OCI-LY7 (cell line): ENCODE results near the gene UAP1L1. TPM values are rescaled to one million over a fixed set of nuclear protein-coding genes. Genes with fewer than 3 reads are reported as not detected.
A peak's percentile ranks its signal among the peaks of the same experiment; 100 is the strongest.

ENCODE experiments used
- BruUV-seq: library from RNA; stranded (reverse); fragments of 400-500 nt; replicated peaks from 2 replicates; lab custom pipeline; 2021; lab: Mats Ljungman, UMichigan
- CTCF ChIA-PET: fragments of 300-600 bp; sonication (Branson Sonifier 250); formaldehyde crosslinking; loops from one replicate; lab custom pipeline; 2022; ENCODE audit warnings: antibody characterized with exemption; ENCODE audit not compliant: unreplicated experiment; lab: Charles Lee
- POLR2A ChIA-PET: fragments of 300-600 bp; sonication (Branson Sonifier 250); formaldehyde crosslinking; loops from one replicate; lab custom pipeline; 2022; ENCODE audit warnings: antibody characterized with exemption; lab: Charles Lee
- DNase-seq: peaks from one replicate; pipeline ENCODE4 v3.0.0-alpha.2; 2015; ENCODE audit warnings: low spot score
- H2AFZ ChIP-seq: fragments of 200-600 bp; sonication (generic), shearing (Covaris generic); 2 replicates; pipeline ENCODE4 v1.6.1; 2014; ENCODE audit warnings: mild to moderate bottlenecking, antibody characterized with exemption, low read length, moderate library complexity
- H3K27ac ChIP-seq: fragments of 200-600 bp; sonication (generic); 2 replicates; pipeline ENCODE4 v1.5.1; 2014; ENCODE audit warnings: mixed run types, low read depth, mild to moderate bottlenecking, moderate library complexity, low read length, inconsistent platforms; ENCODE audit not compliant: poor library complexity, severe bottlenecking
- H3K36me3 ChIP-seq: fragments of 200-600 bp; sonication (generic); 2 replicates; pipeline ENCODE4 v1.6.1; 2014; ENCODE audit warnings: mild to moderate bottlenecking, antibody characterized with exemption, low read length, moderate library complexity, mixed read lengths; ENCODE audit not compliant: insufficient read depth
- H3K4me1 ChIP-seq: fragments of 200-600 bp; sonication (generic); 2 replicates; pipeline ENCODE4 v1.5.1; 2014; ENCODE audit warnings: mild to moderate bottlenecking, low read length; ENCODE audit not compliant: insufficient read depth, poor library complexity, severe bottlenecking
- H3K4me2 ChIP-seq: fragments of 200-600 bp; sonication (generic); 2 replicates; pipeline ENCODE4 v1.6.1; 2014; ENCODE audit warnings: mild to moderate bottlenecking, low read length
- H3K4me3 ChIP-seq: fragments of 200-600 bp; sonication (generic); 2 replicates; pipeline ENCODE4 v1.5.1; 2014; ENCODE audit warnings: mild to moderate bottlenecking, low read depth, low read length; ENCODE audit not compliant: poor library complexity, severe bottlenecking
- H3K79me2 ChIP-seq: fragments of 200-600 bp; sonication (generic); 2 replicates; pipeline ENCODE4 v1.6.1; 2016; ENCODE audit warnings: low read depth, mild to moderate bottlenecking, low read length, moderate library complexity, mixed read lengths; ENCODE audit not compliant: insufficient read depth
- H3K9me2 ChIP-seq: fragments of 200-600 bp; sonication (generic); 2 replicates; pipeline ENCODE4 v1.6.1; 2016; ENCODE audit warnings: mild to moderate bottlenecking, low read length, mixed read lengths; ENCODE audit not compliant: insufficient read depth
- H3K9me3 ChIP-seq: fragments of 200-600 bp; sonication (generic); 2 replicates; pipeline ENCODE4 v1.6.1; 2014; ENCODE audit warnings: mild to moderate bottlenecking, mixed run types, low read length, mixed read lengths
- H4K20me1 ChIP-seq: fragments of 200-600 bp; sonication (generic); 2 replicates; pipeline ENCODE4 v1.6.1; 2014; ENCODE audit warnings: mild to moderate bottlenecking, antibody characterized with exemption, low read length, moderate library complexity, mixed read lengths; ENCODE audit not compliant: insufficient read depth
- EZH2phosphoT487 ChIP-seq: fragments of 200-600 bp; sonication (generic); IDR thresholded peaks from 2 replicates; pipeline ENCODE4 v1.6.1; 2018; ENCODE audit warnings: low read depth, borderline replicate concordance, mild to moderate bottlenecking, mixed run types, antibody characterized with exemption, low read length, moderate library complexity, mixed read lengths
- intact Hi-C: fragments of 100-400 bp; cut with micrococcal nuclease; formaldehyde crosslinking; loops from one replicate; pipeline ENCODE4 v1.10.0; 2022; ENCODE audit not compliant: unreplicated experiment
- total RNA-seq, 2 experiments: library from RNA; depleted of rRNA in 1 of 2; stranded (reverse); fragments of >200 nt in 1 of 2; shearing (Covaris generic) in 1 of 2; gene quantifications; 2 replicates each; pipeline ENCODE4 v1.2.3, GENCODE V29; 2014 to 2022
- TF ChIP-seq, protein P1 (sequence below): fragments of 200-600 bp; sonication (generic); conservative IDR thresholded peaks from 2 replicates; pipeline ENCODE4 v1.5.1; 2014; ENCODE audit warnings: mild to moderate bottlenecking, antibody characterized with exemption, low read length, moderate library complexity, mixed read lengths

Gene UAP1L1
- total RNA-seq, 2 experiments from 2014 or later: 5.7 to 16.7 TPM

DNA sequence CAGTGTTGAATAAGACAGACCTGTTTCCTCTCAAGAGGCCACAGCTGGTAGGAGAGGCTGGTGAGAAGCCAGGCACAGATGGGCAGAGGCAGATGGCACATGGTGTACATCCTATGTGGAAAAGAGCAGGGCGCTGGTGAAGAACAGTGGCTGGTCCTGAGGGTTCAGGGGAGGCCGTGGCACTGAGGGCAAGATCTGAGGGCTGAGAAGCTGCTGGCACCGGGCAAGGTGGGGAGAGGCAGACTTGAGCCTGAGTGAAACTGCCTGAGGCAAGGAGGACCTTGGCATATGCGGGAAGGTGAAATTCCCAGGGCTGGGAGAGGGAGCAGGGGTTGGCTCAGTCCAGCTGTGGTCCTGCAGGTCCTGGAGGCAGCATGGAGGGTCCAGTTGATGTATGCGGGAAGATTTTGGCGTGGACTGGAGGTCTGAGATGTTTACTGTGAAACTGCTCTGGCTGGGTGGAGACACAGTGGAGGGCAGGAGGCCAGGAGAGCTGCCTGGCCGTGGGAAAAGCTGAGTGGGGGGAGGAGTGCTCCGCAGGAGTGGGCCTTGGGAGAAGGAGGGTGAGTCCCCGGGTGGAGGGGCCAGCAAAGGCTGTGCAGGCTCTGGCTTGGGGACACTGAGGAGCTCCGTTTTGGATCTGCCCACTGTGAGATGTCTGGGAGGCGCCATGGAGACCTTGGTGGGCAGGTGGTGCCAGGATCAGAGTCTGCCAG, 12.1 kb downstream of the UAP1L1 start:
- Histone ChIP-seq H4K20me1 (no peaks in the 10 kb centered on the region), H3K9me3 (no peaks in the 10 kb centered on the region), H3K27ac (no peak overlapping the region), H3K36me3 (peaks cover 12% of the 10 kb centered on the region; the same call in 1 of the 2 replicates), H3K79me2 (peaks cover 6% of the 10 kb centered on the region; the same call in 1 of the 2 replicates), H3K4me3 (no peak overlapping the region), H3K4me2 (no peak overlapping the region), H3K9me2 (no peaks in the 10 kb centered on the region), H3K4me1 (peaks cover 24% of the 10 kb centered on the region), H2AFZ (no peak overlapping the region)
- no TSS peak for BruUV-seq
- ChIA-PET CTCF (no interaction called here), POLR2A (no interaction called here)
- intact Hi-C loops: no loop called here
- no peak for TF ChIP-seq EZH2phosphoT487
- TF ChIP-seq, protein P1, sequence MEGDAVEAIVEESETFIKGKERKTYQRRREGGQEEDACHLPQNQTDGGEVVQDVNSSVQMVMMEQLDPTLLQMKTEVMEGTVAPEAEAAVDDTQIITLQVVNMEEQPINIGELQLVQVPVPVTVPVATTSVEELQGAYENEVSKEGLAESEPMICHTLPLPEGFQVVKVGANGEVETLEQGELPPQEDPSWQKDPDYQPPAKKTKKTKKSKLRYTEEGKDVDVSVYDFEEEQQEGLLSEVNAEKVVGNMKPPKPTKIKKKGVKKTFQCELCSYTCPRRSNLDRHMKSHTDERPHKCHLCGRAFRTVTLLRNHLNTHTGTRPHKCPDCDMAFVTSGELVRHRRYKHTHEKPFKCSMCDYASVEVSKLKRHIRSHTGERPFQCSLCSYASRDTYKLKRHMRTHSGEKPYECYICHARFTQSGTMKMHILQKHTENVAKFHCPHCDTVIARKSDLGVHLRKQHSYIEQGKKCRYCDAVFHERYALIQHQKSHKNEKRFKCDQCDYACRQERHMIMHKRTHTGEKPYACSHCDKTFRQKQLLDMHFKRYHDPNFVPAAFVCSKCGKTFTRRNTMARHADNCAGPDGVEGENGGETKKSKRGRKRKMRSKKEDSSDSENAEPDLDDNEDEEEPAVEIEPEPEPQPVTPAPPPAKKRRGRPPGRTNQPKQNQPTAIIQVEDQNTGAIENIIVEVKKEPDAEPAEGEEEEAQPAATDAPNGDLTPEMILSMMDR: no peak
- DNase-seq: no peak

GRCh38 chr9:137095664-137096517, 18.6 kb downstream of the UAP1L1 start:
- ChIA-PET CTCF (no interaction called here), POLR2A (interaction anchor here (0.6 to 0.7 kb wide), 2 partner anchors 9 to 143 kb away, joined by 3 read pairs; partner anchors contain the start of gene MAN1B1)
- Histone ChIP-seq H3K9me2 (no peaks in the 10 kb centered on the region), H3K4me1 (peaks cover 5% of the 10 kb centered on the region), H4K20me1 (no peaks in the 10 kb centered on the region), H3K9me3 (no peaks in the 10 kb centered on the region), H3K4me3 (no peak overlapping the region), H3K27ac (no peak overlapping the region), H3K79me2 (no peaks in the 10 kb centered on the region), H2AFZ (no peak overlapping the region), H3K4me2 (peak overlapping the region; percentile 4; the same call in 1 of the 2 replicates), H3K36me3 (peaks cover 58% of the 10 kb centered on the region)
- intact Hi-C loops: no loop called here
- no peak for TF ChIP-seq EZH2phosphoT487
- TF ChIP-seq, protein P1: peak; percentile 73
- BruUV-seq: no TSS peak
- DNase-seq: peak; percentile 53
